SK-N-SH treated with all-trans-retinoic acid at 6 μM for 48 hours (cell line): ENCODE measurements around the gene APOA4.

ENCODE experiments used
- ATAC-seq: fragments of 200-7000 bp; cut with Tn5 transposase; 3 replicates; pipeline ENCODE4 v1.9.1; 2020; ENCODE audit warnings: mild to moderate bottlenecking, moderate library complexity
- ARNTL ChIP-seq: fragments of 450-650 bp; formaldehyde crosslinking; IDR thresholded peaks from 2 replicates; pipeline ENCODE4 v1.5.0; 2020; ENCODE audit warnings: low read depth, mild to moderate bottlenecking, moderate library complexity, borderline replicate concordance
- BACH2 ChIP-seq: fragments of 250-450 bp; sonication (Bioruptor Pico); IDR thresholded peaks from 2 replicates; pipeline ENCODE4 v1.9.0; 2021; ENCODE audit warnings: mild to moderate bottlenecking, borderline replicate concordance
- CREB5 ChIP-seq: fragments of 250-450 bp; sonication (Bioruptor Pico); IDR thresholded peaks from 2 replicates; pipeline ENCODE4 v1.5.1; 2020; ENCODE audit warnings: low read depth, mild to moderate bottlenecking, moderate library complexity
- CSDC2 ChIP-seq: fragments of 250-450 bp; sonication (Bioruptor Pico); IDR thresholded peaks from 2 replicates; pipeline ENCODE4 v1.5.0; 2020; ENCODE audit warnings: mild to moderate bottlenecking, moderate library complexity
- CSRNP3 ChIP-seq: fragments of 250-450 bp; sonication (Bioruptor Pico); IDR thresholded peaks from 2 replicates; pipeline ENCODE4 v1.5.1; 2021; ENCODE audit warnings: mild to moderate bottlenecking, moderate library complexity
- ESRRG ChIP-seq: fragments of 250-450 bp; sonication (Bioruptor Pico); IDR thresholded peaks from 2 replicates; pipeline ENCODE4 v1.6.1; 2021; ENCODE audit warnings: mild to moderate bottlenecking
- GLIS3 ChIP-seq: fragments of 250-450 bp; sonication (Bioruptor Pico); IDR thresholded peaks from 2 replicates; pipeline ENCODE4 v1.5.0; 2020; ENCODE audit warnings: mild to moderate bottlenecking, moderate library complexity
- ISL1 ChIP-seq: fragments of 250-450 bp; sonication (Bioruptor Pico); IDR thresholded peaks from 2 replicates; pipeline ENCODE4 v2.1.2; 2022; ENCODE audit warnings: mild to moderate bottlenecking, moderate library complexity
- OSR1 ChIP-seq: fragments of 250-450 bp; sonication (Bioruptor Pico); IDR thresholded peaks from 2 replicates; pipeline ENCODE4 v1.8.0; 2022; ENCODE audit warnings: moderate library complexity, mild to moderate bottlenecking, inconsistent platforms
- PATZ1 ChIP-seq: fragments of 250-450 bp; sonication (Bioruptor Pico); IDR thresholded peaks from 2 replicates; pipeline ENCODE4 v1.8.0; 2020; ENCODE audit warnings: mild to moderate bottlenecking, moderate library complexity, borderline replicate concordance
- PPARA ChIP-seq: fragments of 250-450 bp; sonication (Bioruptor Pico); IDR thresholded peaks from 2 replicates; pipeline ENCODE4 v1.5.0; 2020; ENCODE audit warnings: mild to moderate bottlenecking, borderline replicate concordance
- RARB ChIP-seq: fragments of 250-450 bp; sonication (Bioruptor Pico); IDR thresholded peaks from 2 replicates; pipeline ENCODE4 v1.8.0; 2021; ENCODE audit warnings: mild to moderate bottlenecking, moderate library complexity
- SNAI2 ChIP-seq: fragments of 250-450 bp; sonication (Bioruptor Pico); IDR thresholded peaks from 2 replicates; pipeline ENCODE4 v1.5.0; 2020; ENCODE audit warnings: mild to moderate bottlenecking, moderate library complexity
- TCF4 ChIP-seq: fragments of 250-450 bp; sonication (Bioruptor Pico); IDR thresholded peaks from 2 replicates; pipeline ENCODE4 v1.8.0; 2021; ENCODE audit warnings: mild to moderate bottlenecking, moderate library complexity, borderline replicate concordance
- TOX ChIP-seq: fragments of 250-450 bp; sonication (Bioruptor Pico); IDR thresholded peaks from 2 replicates; pipeline ENCODE4 v1.8.0; 2021; ENCODE audit warnings: mild to moderate bottlenecking, moderate library complexity, borderline replicate concordance
- ZC3H10 ChIP-seq: fragments of 250-450 bp; sonication (Bioruptor Pico); IDR thresholded peaks from 2 replicates; pipeline ENCODE4 v1.5.1; 2021; ENCODE audit warnings: mild to moderate bottlenecking, moderate library complexity
- ZFP30 ChIP-seq: fragments of 450-650 bp; formaldehyde crosslinking; IDR thresholded peaks from 2 replicates; pipeline ENCODE4 v1.5.0; 2022; ENCODE audit warnings: mild to moderate bottlenecking, moderate library complexity
- ZNF565 ChIP-seq: fragments of 450-650 bp; formaldehyde crosslinking; conservative IDR thresholded peaks from 2 replicates; pipeline ENCODE4 v1.5.0; 2020; ENCODE audit warnings: low read depth, mild to moderate bottlenecking, moderate library complexity
- ZNF70 ChIP-seq: fragments of 450-650 bp; formaldehyde crosslinking; IDR thresholded peaks from 2 replicates; pipeline ENCODE4 v1.5.0; 2020; ENCODE audit warnings: mild to moderate bottlenecking, moderate library complexity
- ZNF8 ChIP-seq: fragments of 450-650 bp; formaldehyde crosslinking; IDR thresholded peaks from 2 replicates; pipeline ENCODE4 v1.5.0; 2020; ENCODE audit warnings: mild to moderate bottlenecking, moderate library complexity
- TF ChIP-seq, protein P1 (sequence below): fragments of 250-450 bp; sonication (Bioruptor Pico); IDR thresholded peaks from 2 replicates; pipeline ENCODE4 v1.5.0; 2020; ENCODE audit warnings: mild to moderate bottlenecking, moderate library complexity
- TF ChIP-seq, protein P2 (sequence below): fragments of 250-450 bp; sonication (Bioruptor Pico); IDR thresholded peaks from 2 replicates; pipeline ENCODE4 v1.8.0; 2021; ENCODE audit warnings: low read depth, mild to moderate bottlenecking, moderate library complexity, borderline replicate concordance

The APOA4 gene

DNA sequence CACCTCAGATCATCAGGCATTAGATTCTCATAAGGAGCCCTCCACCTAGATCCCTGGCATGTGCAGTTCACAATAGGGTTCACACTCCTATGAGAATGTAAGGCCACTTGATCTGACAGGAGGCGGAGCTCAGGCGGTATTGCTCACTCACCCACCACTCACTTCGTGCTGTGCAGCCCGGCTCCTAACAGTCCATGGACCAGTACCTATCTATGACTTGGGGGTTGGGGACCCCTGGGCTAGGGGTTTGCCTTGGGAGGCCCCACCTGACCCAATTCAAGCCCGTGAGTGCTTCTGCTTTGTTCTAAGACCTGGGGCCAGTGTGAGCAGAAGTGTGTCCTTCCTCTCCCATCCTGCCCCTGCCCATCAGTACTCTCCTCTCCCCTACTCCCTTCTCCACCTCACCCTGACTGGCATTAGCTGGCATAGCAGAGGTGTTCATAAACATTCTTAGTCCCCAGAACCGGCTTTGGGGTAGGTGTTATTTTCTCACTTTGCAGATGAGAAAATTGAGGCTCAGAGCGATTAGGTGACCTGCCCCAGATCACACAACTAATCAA is 8.8 kb upstream of the APOA4 start (continued):
- TF ChIP-seq CREB5 (CRISPR knock-in tag) (no peak), ARNTL (CRISPR knock-in tag) (no peak), GLIS3 (CRISPR knock-in tag) (no peak), CSDC2 (CRISPR knock-in tag) (no peak), ISL1 (CRISPR knock-in tag) (no peak), ESRRG (no peak), RARB (CRISPR knock-in tag) (no peak), BACH2 (no peak)

DNA sequence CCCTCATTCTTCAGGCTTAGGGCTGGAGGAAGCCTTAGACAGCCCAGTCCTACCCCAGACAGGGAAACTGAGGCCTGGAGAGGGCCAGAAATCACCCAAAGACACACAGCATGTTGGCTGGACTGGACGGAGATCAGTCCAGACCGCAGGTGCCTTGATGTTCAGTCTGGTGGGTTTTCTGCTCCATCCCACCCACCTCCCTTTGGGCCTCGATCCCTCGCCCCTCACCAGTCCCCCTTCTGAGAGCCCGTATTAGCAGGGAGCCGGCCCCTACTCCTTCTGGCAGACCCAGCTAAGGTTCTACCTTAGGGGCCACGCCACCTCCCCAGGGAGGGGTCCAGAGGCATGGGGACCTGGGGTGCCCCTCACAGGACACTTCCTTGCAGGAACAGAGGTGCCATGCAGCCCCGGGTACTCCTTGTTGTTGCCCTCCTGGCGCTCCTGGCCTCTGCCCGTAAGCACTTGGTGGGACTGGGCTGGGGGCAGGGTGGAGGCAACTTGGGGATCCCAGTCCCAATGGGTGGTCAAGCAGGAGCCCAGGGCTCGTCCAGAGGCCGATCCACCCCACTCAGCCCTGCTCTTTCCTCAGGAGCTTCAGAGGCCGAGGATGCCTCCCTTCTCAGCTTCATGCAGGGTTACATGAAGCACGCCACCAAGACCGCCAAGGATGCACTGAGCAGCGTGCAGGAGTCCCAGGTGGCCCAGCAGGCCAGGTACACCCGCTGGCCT is 7.2 kb upstream of the APOA4 start:
- TF ChIP-seq ZNF8 (CRISPR knock-in tag) = no peak
- no peak for TF ChIP-seq TOX (CRISPR knock-in tag)
- no peak for TF ChIP-seq SNAI2 (CRISPR knock-in tag)
- TF ChIP-seq ARNTL (CRISPR knock-in tag) = no peak
- no peak for TF ChIP-seq ISL1 (CRISPR knock-in tag)
- no peak for TF ChIP-seq PATZ1 (CRISPR knock-in tag)
- TF ChIP-seq BACH2 = no peak
- ATAC-seq = no peak

DNA sequence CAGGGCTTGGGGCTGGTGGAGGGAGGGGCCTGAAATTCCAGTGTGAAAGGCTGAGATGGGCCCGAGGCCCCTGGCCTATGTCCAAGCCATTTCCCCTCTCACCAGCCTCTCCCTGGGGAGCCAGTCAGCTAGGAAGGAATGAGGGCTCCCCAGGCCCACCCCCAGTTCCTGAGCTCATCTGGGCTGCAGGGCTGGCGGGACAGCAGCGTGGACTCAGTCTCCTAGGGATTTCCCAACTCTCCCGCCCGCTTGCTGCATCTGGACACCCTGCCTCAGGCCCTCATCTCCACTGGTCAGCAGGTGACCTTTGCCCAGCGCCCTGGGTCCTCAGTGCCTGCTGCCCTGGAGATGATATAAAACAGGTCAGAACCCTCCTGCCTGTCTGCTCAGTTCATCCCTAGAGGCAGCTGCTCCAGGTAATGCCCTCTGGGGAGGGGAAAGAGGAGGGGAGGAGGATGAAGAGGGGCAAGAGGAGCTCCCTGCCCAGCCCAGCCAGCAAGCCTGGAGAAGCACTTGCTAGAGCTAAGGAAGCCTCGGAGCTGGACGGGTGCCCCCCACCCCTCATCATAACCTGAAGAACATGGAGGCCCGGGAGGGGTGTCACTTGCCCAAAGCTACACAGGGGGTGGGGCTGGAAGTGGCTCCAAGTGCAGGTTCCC is 6.5 kb upstream of the APOA4 start, which contains the start of gene APOC3:
Gene APOC3, plus strand, starts transcription at position 383 of the 659 bp plus-strand sequence. CDS start 676 bp downstream, outside the sequence.
- no peak for TF ChIP-seq ESRRG
- TF ChIP-seq CSDC2 (CRISPR knock-in tag) = no peak
- TF ChIP-seq PPARA (CRISPR knock-in tag) = no peak
- TF ChIP-seq GLIS3 (CRISPR knock-in tag) = no peak
- TF ChIP-seq ZFP30 = no peak
- no peak for TF ChIP-seq OSR1 (CRISPR knock-in tag)
- no peak for TF ChIP-seq ZC3H10
- TF ChIP-seq PATZ1 (CRISPR knock-in tag) = no peak
- TF ChIP-seq, protein P1, sequence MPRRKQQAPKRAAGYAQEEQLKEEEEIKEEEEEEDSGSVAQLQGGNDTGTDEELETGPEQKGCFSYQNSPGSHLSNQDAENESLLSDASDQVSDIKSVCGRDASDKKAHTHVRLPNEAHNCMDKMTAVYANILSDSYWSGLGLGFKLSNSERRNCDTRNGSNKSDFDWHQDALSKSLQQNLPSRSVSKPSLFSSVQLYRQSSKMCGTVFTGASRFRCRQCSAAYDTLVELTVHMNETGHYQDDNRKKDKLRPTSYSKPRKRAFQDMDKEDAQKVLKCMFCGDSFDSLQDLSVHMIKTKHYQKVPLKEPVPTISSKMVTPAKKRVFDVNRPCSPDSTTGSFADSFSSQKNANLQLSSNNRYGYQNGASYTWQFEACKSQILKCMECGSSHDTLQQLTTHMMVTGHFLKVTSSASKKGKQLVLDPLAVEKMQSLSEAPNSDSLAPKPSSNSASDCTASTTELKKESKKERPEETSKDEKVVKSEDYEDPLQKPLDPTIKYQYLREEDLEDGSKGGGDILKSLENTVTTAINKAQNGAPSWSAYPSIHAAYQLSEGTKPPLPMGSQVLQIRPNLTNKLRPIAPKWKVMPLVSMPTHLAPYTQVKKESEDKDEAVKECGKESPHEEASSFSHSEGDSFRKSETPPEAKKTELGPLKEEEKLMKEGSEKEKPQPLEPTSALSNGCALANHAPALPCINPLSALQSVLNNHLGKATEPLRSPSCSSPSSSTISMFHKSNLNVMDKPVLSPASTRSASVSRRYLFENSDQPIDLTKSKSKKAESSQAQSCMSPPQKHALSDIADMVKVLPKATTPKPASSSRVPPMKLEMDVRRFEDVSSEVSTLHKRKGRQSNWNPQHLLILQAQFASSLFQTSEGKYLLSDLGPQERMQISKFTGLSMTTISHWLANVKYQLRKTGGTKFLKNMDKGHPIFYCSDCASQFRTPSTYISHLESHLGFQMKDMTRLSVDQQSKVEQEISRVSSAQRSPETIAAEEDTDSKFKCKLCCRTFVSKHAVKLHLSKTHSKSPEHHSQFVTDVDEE = no peak
- TF ChIP-seq ZNF70 (CRISPR knock-in tag) = no peak
- no peak for TF ChIP-seq BACH2
- no peak for TF ChIP-seq ARNTL (CRISPR knock-in tag)
- no peak for TF ChIP-seq ZNF565 (CRISPR knock-in tag)
- no peak for TF ChIP-seq TCF4 (CRISPR knock-in tag)
- TF ChIP-seq, protein P2, sequence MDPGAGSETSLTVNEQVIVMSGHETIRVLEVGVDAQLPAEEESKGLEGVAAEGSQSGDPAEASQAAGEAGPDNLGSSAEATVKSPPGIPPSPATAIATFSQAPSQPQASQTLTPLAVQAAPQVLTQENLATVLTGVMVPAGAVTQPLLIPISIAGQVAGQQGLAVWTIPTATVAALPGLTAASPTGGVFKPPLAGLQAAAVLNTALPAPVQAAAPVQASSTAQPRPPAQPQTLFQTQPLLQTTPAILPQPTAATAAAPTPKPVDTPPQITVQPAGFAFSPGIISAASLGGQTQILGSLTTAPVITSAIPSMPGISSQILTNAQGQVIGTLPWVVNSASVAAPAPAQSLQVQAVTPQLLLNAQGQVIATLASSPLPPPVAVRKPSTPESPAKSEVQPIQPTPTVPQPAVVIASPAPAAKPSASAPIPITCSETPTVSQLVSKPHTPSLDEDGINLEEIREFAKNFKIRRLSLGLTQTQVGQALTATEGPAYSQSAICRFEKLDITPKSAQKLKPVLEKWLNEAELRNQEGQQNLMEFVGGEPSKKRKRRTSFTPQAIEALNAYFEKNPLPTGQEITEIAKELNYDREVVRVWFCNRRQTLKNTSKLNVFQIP (CRISPR knock-in tag) = no peak
- TF ChIP-seq SNAI2 (CRISPR knock-in tag) = no peak
- no peak for TF ChIP-seq CSRNP3 (CRISPR knock-in tag)
- ATAC-seq = peak; percentile 25; the same call in 2 of the 3 replicates
